Measurements from ENCODE around the gene C7orf33. TPM values are rescaled to one million over a fixed set of nuclear protein-coding genes. Genes with fewer than 3 reads are reported as not detected.
"Not testable (repeated sequence)": the region's sequence is repeated elsewhere in the genome, so short reads cannot be mapped to it uniquely, and the experiment has no call there.

C7orf33 gene
- polyA plus RNA-seq, 2 of the 4 experiments (the other 2 are of a cell fraction), result not detected

GRCh38 chr7:148567524-148567923 is 23.0 kb upstream of the C7orf33 start:
- no peaks in the 10 kb centered on the region for H3K9me3 ChIP-seq
- 22% methylated on average over 5 of the region's 5 CpGs for WGBS (ENCODE audit: missing lambda C conversion rate)
- H3K4me3 ChIP-seq, result no peak overlapping the region
- ATAC-seq (no peak), DNase-seq (ENCODE audit: low read depth in 1 of 2, low spot score in 1 of 2) (no peak), FAIRE-seq (no peak)
- ChIA-PET POLR2A (no interaction called here), CTCF (interaction anchor here (3.5 kb wide), 1 partner anchor 7 kb away, joined by 12 read pairs; no protein-coding TSS in a partner anchor)
- no peak for TF ChIP-seq RARB (CRISPR knock-in tag; IDR thresholded peaks at IDR 0.05)
- no peak for TF ChIP-seq HMGXB4 (CRISPR knock-in tag; IDR thresholded peaks at IDR 0.05; ENCODE audit: borderline replicate concordance)
- no peak for TF ChIP-seq E2F6 (IDR thresholded peaks at IDR 0.05; ENCODE audit: borderline replicate concordance, low read depth)
- no peak for TF ChIP-seq NR3C1 (IDR thresholded peaks at IDR 0.05)
- TF ChIP-seq MAFK (IDR thresholded peaks at IDR 0.05; ENCODE audit: partially characterized antibody), result no peak
- TF ChIP-seq RFX5 (IDR thresholded peaks at IDR 0.05), result no peak
- no peak for TF ChIP-seq FOSL2 (IDR thresholded peaks at IDR 0.05)
- TF ChIP-seq FOSL2 (CRISPR knock-in tag; IDR thresholded peaks at IDR 0.05), result no peak
- TF ChIP-seq ZC3H11A (IDR thresholded peaks at IDR 0.05), result no peak
- TF ChIP-seq, protein P1, sequence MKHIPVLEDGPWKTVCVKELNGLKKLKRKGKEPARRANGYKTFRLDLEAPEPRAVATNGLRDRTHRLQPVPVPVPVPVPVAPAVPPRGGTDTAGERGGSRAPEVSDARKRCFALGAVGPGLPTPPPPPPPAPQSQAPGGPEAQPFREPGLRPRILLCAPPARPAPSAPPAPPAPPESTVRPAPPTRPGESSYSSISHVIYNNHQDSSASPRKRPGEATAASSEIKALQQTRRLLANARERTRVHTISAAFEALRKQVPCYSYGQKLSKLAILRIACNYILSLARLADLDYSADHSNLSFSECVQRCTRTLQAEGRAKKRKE (CRISPR knock-in tag; IDR thresholded peaks at IDR 0.05; ENCODE audit: low read depth), result no peak
- no peak for TF ChIP-seq ELK1 (IDR thresholded peaks at IDR 0.05; ENCODE audit: low read depth, low read length)
- no peak for TF ChIP-seq TP53 (CRISPR knock-in tag; IDR thresholded peaks at IDR 0.05)
- TF ChIP-seq RNF2 (IDR thresholded peaks at IDR 0.05; ENCODE audit: borderline replicate concordance, low read depth), result no peak
- TF ChIP-seq CEBPB (IDR thresholded peaks at IDR 0.05), result no peak
- TF ChIP-seq CHD4 (IDR thresholded peaks at IDR 0.05; ENCODE audit: borderline replicate concordance), result no peak
- TF ChIP-seq RCOR1 (IDR thresholded peaks at IDR 0.05; ENCODE audit: low read depth, low read length), result no peak
- 0 out of 3 replicates have a peak, but pooled peaks cover 3% of the 10 kb centered on the region for H3K4me1 ChIP-seq
- no peak overlapping the region for H3K27ac ChIP-seq
- H3K4me2 ChIP-seq, result no peak overlapping the region

DNA sequence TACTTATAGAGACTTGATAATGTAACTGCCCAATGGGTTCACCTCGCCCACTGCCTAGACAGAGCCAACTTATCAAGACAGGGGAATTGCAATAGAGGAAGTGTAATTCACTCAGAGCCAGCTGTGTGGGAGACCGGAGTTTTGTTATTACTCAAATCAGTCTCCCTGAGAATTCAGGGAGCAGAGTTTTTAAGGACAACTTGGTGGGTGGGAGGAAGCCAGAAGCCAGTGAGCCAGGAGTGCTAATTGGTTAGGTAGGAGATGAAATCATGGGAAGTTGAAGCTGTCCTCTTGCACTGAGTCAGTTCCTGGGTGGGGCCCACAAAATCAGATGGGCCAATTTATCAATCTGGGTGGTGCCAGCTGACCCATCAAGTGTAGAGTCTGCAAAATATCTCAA is 20.1 kb upstream of the C7orf33 start:
- Histone ChIP-seq H3K27ac (no peak overlapping the region), H3K9me3 (no peaks in the 10 kb centered on the region), H3K4me1 (no peaks in the 10 kb centered on the region), H3K4me2 (no peak overlapping the region), H3K4me3 (no peak overlapping the region)
- ATAC-seq (no peak), FAIRE-seq (no peak), DNase-seq (ENCODE audit: low read depth in 1 of 2, low spot score in 1 of 2) (no peak)
- ChIA-PET POLR2A (no interaction called here), CTCF (no interaction called here)
- 53% methylated on average over 2 of the region's 2 CpGs for WGBS (ENCODE audit: missing lambda C conversion rate)
- TF ChIP-seq USF2 (IDR thresholded peaks at IDR 0.05), result no peak
- TF ChIP-seq CHD4 (IDR thresholded peaks at IDR 0.05; ENCODE audit: borderline replicate concordance), result no peak
- TF ChIP-seq JUNB (IDR thresholded peaks at IDR 0.05), result no peak
- no peak for TF ChIP-seq KDM5A (IDR thresholded peaks at IDR 0.05)
- TF ChIP-seq RNF2 (IDR thresholded peaks at IDR 0.05; ENCODE audit: borderline replicate concordance, low read depth), result no peak
- no peak for TF ChIP-seq E2F6 (IDR thresholded peaks at IDR 0.05; ENCODE audit: borderline replicate concordance, low read depth)
- TF ChIP-seq FOSL2 (IDR thresholded peaks at IDR 0.05), result no peak
- no peak for TF ChIP-seq FOSL2 (CRISPR knock-in tag; IDR thresholded peaks at IDR 0.05)
- no peak for TF ChIP-seq HES2 (IDR thresholded peaks at IDR 0.05)
- TF ChIP-seq SMC3 (IDR thresholded peaks at IDR 0.05), result no peak
- no peak for TF ChIP-seq KDM1A (IDR thresholded peaks at IDR 0.05; ENCODE audit: low read depth)
- no peak for TF ChIP-seq ZSCAN20 (CRISPR knock-in tag; IDR thresholded peaks at IDR 0.05)
- TF ChIP-seq RAD21 (conservative IDR thresholded peaks at IDR 0.05 in 1 of 2, IDR thresholded peaks at IDR 0.05 in 1 of 2), result no peak

DNA sequence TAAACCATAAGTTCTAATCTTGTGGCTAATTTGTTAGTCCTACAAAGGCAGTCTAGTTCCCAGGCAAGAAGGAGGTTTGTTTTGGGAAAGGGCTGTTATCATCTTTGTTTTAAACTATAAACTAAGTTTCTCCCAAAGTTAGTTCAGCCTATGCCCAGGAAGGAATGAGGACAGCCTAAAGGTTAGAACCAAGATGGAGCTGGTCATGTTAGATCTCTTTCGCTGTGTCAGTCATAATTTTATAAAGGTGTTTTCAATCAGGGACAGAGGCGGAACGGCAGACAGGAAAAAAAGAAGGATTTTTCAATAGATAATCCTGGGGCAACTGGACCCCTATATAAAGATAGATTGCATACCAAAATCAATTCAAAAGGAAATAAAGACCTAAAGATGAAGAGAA is 19.6 kb upstream of the C7orf33 start:
- CTCF ChIA-PET; H3K4me2 ChIP-seq; H3K9me3 ChIP-seq; H3K27ac ChIP-seq; POLR2A ChIA-PET; DNase-seq (ENCODE audit: low read depth in 1 of 2, low spot score in 1 of 2); H3K4me1 ChIP-seq; H3K4me3 ChIP-seq; FAIRE-seq; ATAC-seq: not testable (repeated sequence)
- WGBS (ENCODE audit: missing lambda C conversion rate), result 77% methylated on average over 3 of the region's 3 CpGs

All from A549 (cell line).